ENCODE data around the gene ARL15. TPM values are rescaled to one million over a fixed set of nuclear protein-coding genes. Genes with fewer than 3 reads are reported as not detected.

Gene ARL15
- total and polyA plus RNA-seq, 9 of the 15 experiments (the other 6 are each of a cell fraction or from before 2014, with no cell fraction given): 18.5 to 80.4 (median 57.0) TPM

GRCh38 chr5:53924392-53924791, 386.0 kb downstream of the ARL15 start:
- DNase-seq (ENCODE audit: extremely low read depth in 1 of 4, low spot score in 3 of 4): no peak
- no peaks in the 10 kb centered on the region for H3K27me3 ChIP-seq (ENCODE audit: control insufficient read depth in 2 of 2, insufficient read depth in 2 of 2, low read length in 2 of 2)
- POLR2A ChIA-PET: no interaction called here
- H3K4me1 ChIP-seq (replicated peaks in 1 of 2; ENCODE audit: control insufficient read depth in 2 of 2, insufficient read depth in 2 of 2, low read length in 2 of 2): no peaks in the 10 kb centered on the region
- no peak overlapping the region for H3K27ac ChIP-seq (ENCODE audit: extremely low read depth, low read depth, low read length)
- H3K4me2 ChIP-seq (ENCODE audit: insufficient read depth, low read length): no peak overlapping the region
- no peaks in the 10 kb centered on the region for H3K36me3 ChIP-seq (ENCODE audit: control insufficient read depth, insufficient read depth, low read length)
- intact Hi-C loops (cut with micrococcal nuclease): no loop called here
- H3K9me3 ChIP-seq (replicated peaks; ENCODE audit: control insufficient read depth, insufficient read depth, low read depth, low read length): no peaks in the 10 kb centered on the region
- no TSS peak for BruUV-seq (replicated peaks)
- H3K79me2 ChIP-seq (ENCODE audit: control insufficient read depth, insufficient read depth, low read length): no peaks in the 10 kb centered on the region
- 0 out of 2 replicates have a peak, but pooled peaks cover 7% of the 10 kb centered on the region for H4K20me1 ChIP-seq (replicated peaks; ENCODE audit: control insufficient read depth, insufficient read depth, low read length)
- H2AFZ ChIP-seq (ENCODE audit: low read depth, low read length): no peak overlapping the region
- H3K9me1 ChIP-seq (ENCODE audit: control insufficient read depth, insufficient read depth, low read length): no peaks in the 10 kb centered on the region
- ATAC-seq: no peak
- WGBS (ENCODE audit: insufficient coverage, low coverage, missing lambda C conversion rate): 79% methylated on average over 2 of the region's 2 CpGs
- CTCF ChIA-PET (ENCODE audit: low intra/inter-chr PET ratio): no interaction called here
- in situ Hi-C loops (cut with MboI): no loop called here
- no peak overlapping the region for H3K9ac ChIP-seq (ENCODE audit: insufficient read depth in 1 of 2, low read depth in 2 of 2, low read length in 2 of 2)
- no peak for FAIRE-seq
- H3K4me3 ChIP-seq: no peak overlapping the region
- no peak for TF ChIP-seq CBX8 (IDR thresholded peaks at IDR 0.05; ENCODE audit: borderline replicate concordance, extremely low read depth, low read depth, low read length, poor library complexity, severe bottlenecking)
- TF ChIP-seq, protein P1, sequence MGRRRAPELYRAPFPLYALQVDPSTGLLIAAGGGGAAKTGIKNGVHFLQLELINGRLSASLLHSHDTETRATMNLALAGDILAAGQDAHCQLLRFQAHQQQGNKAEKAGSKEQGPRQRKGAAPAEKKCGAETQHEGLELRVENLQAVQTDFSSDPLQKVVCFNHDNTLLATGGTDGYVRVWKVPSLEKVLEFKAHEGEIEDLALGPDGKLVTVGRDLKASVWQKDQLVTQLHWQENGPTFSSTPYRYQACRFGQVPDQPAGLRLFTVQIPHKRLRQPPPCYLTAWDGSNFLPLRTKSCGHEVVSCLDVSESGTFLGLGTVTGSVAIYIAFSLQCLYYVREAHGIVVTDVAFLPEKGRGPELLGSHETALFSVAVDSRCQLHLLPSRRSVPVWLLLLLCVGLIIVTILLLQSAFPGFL (CRISPR knock-in tag; IDR thresholded peaks at IDR 0.05): no peak
- TF ChIP-seq CHD1 (IDR thresholded peaks at IDR 0.05; ENCODE audit: low read length): no peak
- TF ChIP-seq ZNF76 (CRISPR knock-in tag; IDR thresholded peaks at IDR 0.05; ENCODE audit: borderline replicate concordance): no peak
- TF ChIP-seq, protein P2, sequence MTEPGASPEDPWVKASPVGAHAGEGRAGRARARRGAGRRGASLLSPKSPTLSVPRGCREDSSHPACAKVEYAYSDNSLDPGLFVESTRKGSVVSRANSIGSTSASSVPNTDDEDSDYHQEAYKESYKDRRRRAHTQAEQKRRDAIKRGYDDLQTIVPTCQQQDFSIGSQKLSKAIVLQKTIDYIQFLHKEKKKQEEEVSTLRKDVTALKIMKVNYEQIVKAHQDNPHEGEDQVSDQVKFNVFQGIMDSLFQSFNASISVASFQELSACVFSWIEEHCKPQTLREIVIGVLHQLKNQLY (CRISPR knock-in tag; conservative IDR thresholded peaks at IDR 0.05): no peak
- TF ChIP-seq MBD2 (IDR thresholded peaks at IDR 0.05; ENCODE audit: borderline replicate concordance, low read depth): no peak
- TF ChIP-seq POLR2A (conservative IDR thresholded peaks at IDR 0.05): no peak
- TF ChIP-seq RAD21 (CRISPR knock-in tag; conservative IDR thresholded peaks at IDR 0.05 in 1 of 2, IDR thresholded peaks at IDR 0.05 in 1 of 2): no peak
- no peak for TF ChIP-seq IRF9 (tag; IDR thresholded peaks at IDR 0.05)
- TF ChIP-seq ZNF644 (tag; IDR thresholded peaks at IDR 0.05; ENCODE audit: low read depth): no peak
- no peak for TF ChIP-seq SAP30 (IDR thresholded peaks at IDR 0.05; ENCODE audit: borderline replicate concordance, insufficient read depth, low read depth, low read length, poor library complexity, severe bottlenecking)
- TF ChIP-seq, protein P3, sequence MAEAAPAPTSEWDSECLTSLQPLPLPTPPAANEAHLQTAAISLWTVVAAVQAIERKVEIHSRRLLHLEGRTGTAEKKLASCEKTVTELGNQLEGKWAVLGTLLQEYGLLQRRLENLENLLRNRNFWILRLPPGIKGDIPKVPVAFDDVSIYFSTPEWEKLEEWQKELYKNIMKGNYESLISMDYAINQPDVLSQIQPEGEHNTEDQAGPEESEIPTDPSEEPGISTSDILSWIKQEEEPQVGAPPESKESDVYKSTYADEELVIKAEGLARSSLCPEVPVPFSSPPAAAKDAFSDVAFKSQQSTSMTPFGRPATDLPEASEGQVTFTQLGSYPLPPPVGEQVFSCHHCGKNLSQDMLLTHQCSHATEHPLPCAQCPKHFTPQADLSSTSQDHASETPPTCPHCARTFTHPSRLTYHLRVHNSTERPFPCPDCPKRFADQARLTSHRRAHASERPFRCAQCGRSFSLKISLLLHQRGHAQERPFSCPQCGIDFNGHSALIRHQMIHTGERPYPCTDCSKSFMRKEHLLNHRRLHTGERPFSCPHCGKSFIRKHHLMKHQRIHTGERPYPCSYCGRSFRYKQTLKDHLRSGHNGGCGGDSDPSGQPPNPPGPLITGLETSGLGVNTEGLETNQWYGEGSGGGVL (CRISPR knock-in tag; IDR thresholded peaks at IDR 0.05): no peak

All from K562 (cell line).